Upper lobe of left lung (tissue), 6 donors: Measurements from ENCODE around the gene NACC2. TPM values are rescaled to one million over a fixed set of nuclear protein-coding genes. Genes with fewer than 3 reads are reported as not detected.
A peak's percentile ranks its signal among the peaks of the same experiment; 100 is the strongest.

ENCODE experiments used
- ATAC-seq, 2 donors: fragments of 200-7000 bp; cut with Tn5 transposase; one replicate each; pipeline ENCODE4 v1.9.1; 2022; ENCODE audit warnings: mild to moderate bottlenecking in 2 of 2, moderate library complexity in 2 of 2; ENCODE audit not compliant: low FRiP score in 2 of 2
- DNase-seq, 2 donors: peaks; one replicate each; pipeline ENCODE4 v3.0.0-alpha.2; 2019 to 2020
- H3K27ac ChIP-seq, 4 donors: fragments of 200-600 bp; sonication (generic); one replicate each; pipeline ENCODE4 v1.5.1; 2016 to 2019
- H3K27me3 ChIP-seq, 4 donors: fragments of 200-600 bp; sonication (generic); one replicate each; pipeline ENCODE4 v1.5.1; 2017 to 2019
- H3K36me3 ChIP-seq, 4 donors: fragments of 200-600 bp; sonication (generic); one replicate each; pipeline ENCODE4 v1.5.1; 2016 to 2019
- H3K4me1 ChIP-seq, 4 donors: fragments of 200-600 bp; sonication (generic); one replicate each; pipeline ENCODE4 v1.5.1; 2018 to 2019
- H3K4me3 ChIP-seq, 4 donors: fragments of 200-600 bp; sonication (generic); one replicate each; pipeline ENCODE4 v1.5.1; 2017 to 2019; ENCODE audit warnings: mild to moderate bottlenecking in 2 of 4, moderate library complexity in 1 of 4
- H3K9me3 ChIP-seq, 4 donors: fragments of 200-600 bp; sonication (generic); one replicate each; pipeline ENCODE4 v1.5.1; 2018 to 2019
- CTCF ChIP-seq, 6 experiments: fragments of 450-650 bp in 4 of 6; fragments of 200-600 bp in 2 of 6; sonication (generic) in 2 of 6; IDR thresholded peaks; one replicate each; pipeline ENCODE4 v1.5.1; 2016 to 2019; ENCODE audit warnings: antibody characterized with exemption in 6 of 6
- EP300 ChIP-seq, 4 donors: sonication (generic); formaldehyde crosslinking; IDR thresholded peaks; one replicate each; pipeline ENCODE4 v1.5.1; 2017; ENCODE audit warnings: antibody characterized with exemption in 4 of 4, control low read depth in 2 of 4
- POLR2A ChIP-seq, 4 donors: fragments of 450-650 bp; IDR thresholded peaks; one replicate each; pipeline ENCODE4 v1.5.1; 2016 to 2017; ENCODE audit warnings: antibody characterized with exemption in 4 of 4, mild to moderate bottlenecking in 2 of 4
- POLR2AphosphoS5 ChIP-seq, 2 donors: sonication (generic); formaldehyde crosslinking; IDR thresholded peaks; one replicate each; pipeline ENCODE4 v1.5.1; 2017; ENCODE audit warnings: antibody characterized with exemption in 2 of 2
- WGBS, 2 donors: methylation state at CpG; one replicate each; pipeline ENCODE4 v1.1.5; 2017 to 2018; 5-methylcytosine and 5-hydroxymethylcytosine counted together
- total RNA-seq, 6 donors: library from RNA; depleted of rRNA in 4 of 6; stranded (reverse); fragments of >200 nt in 4 of 6; gene quantifications; one replicate each; pipeline versions ENCODE4 v1.1.0 to v1.2.1, GENCODE V29; 2016 to 2021
- donor health status: DM: no; HTN: no; CAD: no; lungs with moderate emphysema.
- donor health status: DM: no; HTN: yes; CAD: no; lungs with severe emphysema.

NACC2 gene
- total RNA-seq, 6 donors from 2014 or later, result 16.8 to 38.4 (median 31.3) TPM

DNA sequence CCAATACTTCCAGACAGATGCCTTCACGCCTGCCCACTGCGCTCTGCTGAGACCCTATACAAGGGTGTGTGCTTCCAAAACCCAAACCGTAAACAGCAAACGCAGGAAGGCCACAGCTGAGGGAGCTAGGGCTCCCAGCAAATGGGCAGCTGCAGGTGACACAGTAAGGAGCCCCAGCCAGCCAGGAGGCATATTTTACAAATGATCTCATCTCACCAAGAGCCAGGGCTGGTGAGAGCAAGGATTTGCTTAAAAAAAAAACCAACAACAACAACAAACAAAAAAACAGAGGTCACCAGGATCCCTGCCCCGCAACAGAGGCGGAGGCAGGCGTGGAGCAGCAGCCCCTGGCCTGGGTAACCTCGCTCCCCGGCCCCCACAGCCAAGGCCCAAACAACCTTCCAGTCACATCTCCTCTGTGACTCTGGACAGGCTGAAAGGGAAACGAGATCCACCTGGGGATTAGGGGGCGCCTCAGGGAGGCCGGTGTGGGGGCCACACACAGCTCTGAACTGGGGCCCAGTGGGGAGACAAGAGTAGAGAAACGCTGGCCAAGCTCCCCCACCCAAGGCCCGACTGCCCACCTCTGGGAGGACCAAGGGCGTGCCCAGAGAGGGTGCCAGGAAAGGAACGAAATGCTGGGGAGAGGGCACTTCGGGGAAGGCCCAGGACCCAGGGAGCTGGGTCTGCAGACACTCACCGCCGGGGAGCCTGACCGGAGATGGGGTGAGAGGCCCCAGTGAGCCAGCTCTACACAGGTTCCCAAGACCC is 3.3 kb downstream of the NACC2 start:
- H3K4me3 ChIP-seq, result no peak overlapping the region
- no peak for ATAC-seq

GRCh38 chr9:136090768-136091581 is 4.1 kb downstream of the NACC2 start:
- no peaks in the 10 kb centered on the region for H3K27me3 ChIP-seq
- no peaks in the 10 kb centered on the region for H3K9me3 ChIP-seq
- 73 to 87% methylated on average over 3 to 22 of the region's 22 CpGs for WGBS, 2 donors
- peak overlapping the region; percentile 28 to 96 (median 68) for H3K27ac ChIP-seq
- peaks cover 0 to 9% (median 0%) of the 10 kb centered on the region in 4 donors for H3K36me3 ChIP-seq
- DNase-seq, result peak in 1 of 2 donors; percentile 55
- H3K4me1 ChIP-seq, result peaks cover 71 to 90% (median 78%) of the 10 kb centered on the region in 4 donors
- no peak for TF ChIP-seq EP300 (IDR thresholded peaks at IDR 0.05)
- TF ChIP-seq POLR2A (IDR thresholded peaks at IDR 0.05), result no peak
- no peak for TF ChIP-seq POLR2AphosphoS5 (IDR thresholded peaks at IDR 0.05)
- TF ChIP-seq CTCF (IDR thresholded peaks at IDR 0.05), result no peak
- no peak overlapping the region for H3K4me3 ChIP-seq
- ATAC-seq, result no peak

More for the DNA sequence above, 3.3 kb downstream of the NACC2 start:
- Histone ChIP-seq H3K27me3 (no peaks in the 10 kb centered on the region), H3K27ac (peak overlapping the region in 3 of 4 donors; percentile 39 to 96 (median 96)), H3K36me3 (peaks cover 0 to 9% (median 0%) of the 10 kb centered on the region in 4 donors), H3K4me1 (peaks cover 68 to 90% (median 77%) of the 10 kb centered on the region in 4 donors), H3K9me3 (no peaks in the 10 kb centered on the region)
- peak in 1 of 2 donors; percentile 60 for DNase-seq
- 88 to 92% methylated on average over 16 to 20 of the region's 20 CpGs for WGBS, 2 donors
- TF ChIP-seq POLR2A (IDR thresholded peaks at IDR 0.05), result no peak
- no peak for TF ChIP-seq EP300 (IDR thresholded peaks at IDR 0.05)
- TF ChIP-seq POLR2AphosphoS5 (IDR thresholded peaks at IDR 0.05), result no peak

DNA sequence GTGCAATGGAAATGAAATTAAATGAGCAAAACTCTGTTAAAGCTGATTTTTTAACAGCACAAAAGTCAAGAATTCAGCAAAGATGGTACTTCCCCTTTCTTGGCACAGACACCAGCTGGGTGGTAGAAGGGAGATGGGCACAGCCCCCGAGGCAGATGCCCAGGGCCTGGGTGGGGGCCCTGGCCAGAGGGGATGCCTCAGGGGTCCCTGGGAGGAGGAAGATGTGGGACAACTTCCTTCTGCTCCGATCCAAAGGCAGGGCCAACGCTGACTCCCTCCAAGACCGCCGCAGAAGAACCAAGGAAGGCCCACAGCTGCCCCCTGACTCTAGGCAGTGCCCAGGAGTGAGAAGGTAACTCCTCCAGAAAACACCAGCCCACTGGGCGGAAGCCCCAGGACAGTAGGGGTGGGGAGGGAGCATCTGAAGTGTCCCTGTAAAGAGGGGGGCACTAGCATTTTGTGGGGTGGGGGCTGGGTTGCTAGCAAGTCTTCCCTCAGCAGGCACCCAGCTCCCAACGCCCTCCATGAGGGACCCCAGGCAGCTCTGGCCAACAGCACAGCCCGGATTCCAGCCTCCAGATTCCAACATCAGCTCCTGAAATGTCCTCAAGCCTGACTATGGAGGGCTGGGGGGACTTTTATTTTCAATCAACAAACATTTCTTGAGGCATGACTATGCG is 4.9 kb downstream of the NACC2 start:
- WGBS, 2 donors, result 69 to 70% methylated on average over 6 to 9 of the region's 9 CpGs
- TF ChIP-seq CTCF (IDR thresholded peaks at IDR 0.05), result no peak
- no peak for TF ChIP-seq POLR2A (IDR thresholded peaks at IDR 0.05)
- TF ChIP-seq POLR2AphosphoS5 (IDR thresholded peaks at IDR 0.05), result no peak
- TF ChIP-seq EP300 (IDR thresholded peaks at IDR 0.05), result no peak
- Histone ChIP-seq H3K27ac (peak overlapping the region in 3 of 4 donors; percentile 7 to 96 (median 96)), H3K36me3 (peaks cover 0 to 9% (median 0%) of the 10 kb centered on the region in 4 donors), H3K27me3 (no peaks in the 10 kb centered on the region), H3K4me3 (no peak overlapping the region), H3K9me3 (no peaks in the 10 kb centered on the region), H3K4me1 (peaks cover 74 to 93% (median 81%) of the 10 kb centered on the region in 4 donors)
- DNase-seq, result peak in 1 of 2 donors; percentile 52
- no peak for ATAC-seq

- peak in 2 of 6 experiments; percentile 10 to 11 for TF ChIP-seq CTCF (IDR thresholded peaks at IDR 0.05)
- no peak for TF ChIP-seq POLR2AphosphoS5 (IDR thresholded peaks at IDR 0.05)
- TF ChIP-seq EP300 (IDR thresholded peaks at IDR 0.05), result no peak
- no peak for TF ChIP-seq POLR2A (IDR thresholded peaks at IDR 0.05)
- 27 to 34% methylated on average over 3 of the region's 3 CpGs for WGBS, 2 donors
- Histone ChIP-seq H3K4me1 (peaks cover 76 to 98% (median 82%) of the 10 kb centered on the region in 4 donors), H3K27me3 (no peaks in the 10 kb centered on the region), H3K9me3 (no peaks in the 10 kb centered on the region), H3K27ac (peak overlapping the region in 1 of 4 donors; percentile 96), H3K36me3 (peaks cover 0 to 9% (median 0%) of the 10 kb centered on the region in 4 donors), H3K4me3 (no peak overlapping the region)
- ATAC-seq (no peak), DNase-seq (no peak)
Measured at GRCh38 chr9:136089697-136090045, 5.4 kb downstream of the NACC2 start.
